PC-9 (cell line): ENCODE results near the gene CHI3L1. TPM values are rescaled to one million over a fixed set of nuclear protein-coding genes. Genes with fewer than 3 reads are reported as not detected.

Experiments used
- BruUV-seq: library from RNA; stranded (reverse); fragments of 400-500 nt; replicated peaks from 2 replicates; lab custom pipeline; 2021; lab: Mats Ljungman, UMichigan
- CTCF ChIA-PET: fragments of 300-600 bp; sonication (Branson Sonifier 250); formaldehyde crosslinking; loops from one replicate; lab custom pipeline; 2022; ENCODE audit warnings: antibody characterized with exemption; lab: Charles Lee
- POLR2A ChIA-PET: fragments of 300-600 bp; sonication (Branson Sonifier 250); formaldehyde crosslinking; loops from one replicate; lab custom pipeline; 2022; ENCODE audit warnings: antibody characterized with exemption; ENCODE audit not compliant: unreplicated experiment; lab: Charles Lee
- DNase-seq, 2 experiments: peaks; one replicate each; pipeline versions ENCODE4 v3.0.0 to v3.0.0-alpha.2; 2015 to 2022; ENCODE audit warnings: mixed read lengths in 1 of 2
- H2AFZ ChIP-seq: fragments of 200-600 bp; sonication (generic); 2 replicates; pipeline ENCODE4 v1.8.1; 2017; ENCODE audit warnings: antibody characterized with exemption
- H3F3A ChIP-seq: fragments of 200-600 bp; sonication (generic); 2 replicates; pipeline ENCODE4 v1.8.1; 2017; ENCODE audit warnings: antibody characterized with exemption, mild to moderate bottlenecking, low read depth; ENCODE audit not compliant: insufficient read depth
- H3K27ac ChIP-seq: fragments of 200-600 bp; sonication (generic); 2 replicates; pipeline ENCODE4 v1.6.1; 2016; ENCODE audit warnings: mixed run types
- H3K27me3 ChIP-seq: fragments of 200-600 bp; sonication (generic); 2 replicates; pipeline ENCODE4 v1.6.1; 2016; ENCODE audit warnings: low read depth, mixed run types; ENCODE audit not compliant: insufficient read depth
- H3K36me3 ChIP-seq: fragments of 200-600 bp; sonication (generic); 2 replicates; pipeline ENCODE4 v1.6.1; 2016; ENCODE audit warnings: low read depth, mixed run types
- H3K4me1 ChIP-seq: fragments of 200-600 bp; sonication (generic); replicated peaks from 2 replicates; pipeline ENCODE4 v1.6.1; 2016; ENCODE audit warnings: mixed run types; ENCODE audit not compliant: insufficient read depth
- H3K4me2 ChIP-seq: fragments of 200-600 bp; sonication (generic); 2 replicates; pipeline ENCODE4 v1.6.1; 2017; ENCODE audit warnings: mixed run types
- H3K4me3 ChIP-seq: fragments of 200-600 bp; sonication (generic); 2 replicates; pipeline ENCODE4 v1.6.1; 2016; ENCODE audit warnings: mixed run types
- H3K79me2 ChIP-seq: fragments of 200-600 bp; sonication (generic); 2 replicates; pipeline ENCODE4 v1.6.1; 2017; ENCODE audit warnings: low read depth, mixed run types
- H3K9me2 ChIP-seq: fragments of 200-600 bp; sonication (generic); 2 replicates; pipeline ENCODE4 v1.8.1; 2017; ENCODE audit warnings: mild to moderate bottlenecking; ENCODE audit not compliant: insufficient read depth
- H3K9me3 ChIP-seq: fragments of 200-600 bp; sonication (generic); 2 replicates; pipeline ENCODE4 v1.8.1; 2016; ENCODE audit warnings: low read depth; ENCODE audit not compliant: insufficient read depth
- H4K20me1 ChIP-seq: fragments of 200-600 bp; sonication (generic); 2 replicates; pipeline ENCODE4 v1.8.1; 2017; ENCODE audit not compliant: insufficient read depth
- EZH2 ChIP-seq: fragments of 200-600 bp; sonication (generic); IDR thresholded peaks from 2 replicates; pipeline ENCODE4 v1.8.0; 2017; ENCODE audit warnings: antibody characterized with exemption, low read depth
- intact Hi-C: fragments of 100-400 bp; cut with micrococcal nuclease; formaldehyde crosslinking; loops from one replicate; pipeline ENCODE4 v1.10.0; 2022; ENCODE audit not compliant: unreplicated experiment
- total RNA-seq: library from RNA; stranded (reverse); gene quantifications from 2 replicates; pipeline ENCODE4 v1.2.3, GENCODE V29; 2021
- TF ChIP-seq, protein P1 (sequence below): fragments of 200-600 bp; sonication (generic); conservative IDR thresholded peaks from 2 replicates; pipeline ENCODE4 v1.6.1; 2017; ENCODE audit warnings: mixed run types, antibody characterized with exemption, mild to moderate bottlenecking, moderate library complexity

Gene CHI3L1
- total RNA-seq, 1 experiment from 2014 or later = not detected

DNA sequence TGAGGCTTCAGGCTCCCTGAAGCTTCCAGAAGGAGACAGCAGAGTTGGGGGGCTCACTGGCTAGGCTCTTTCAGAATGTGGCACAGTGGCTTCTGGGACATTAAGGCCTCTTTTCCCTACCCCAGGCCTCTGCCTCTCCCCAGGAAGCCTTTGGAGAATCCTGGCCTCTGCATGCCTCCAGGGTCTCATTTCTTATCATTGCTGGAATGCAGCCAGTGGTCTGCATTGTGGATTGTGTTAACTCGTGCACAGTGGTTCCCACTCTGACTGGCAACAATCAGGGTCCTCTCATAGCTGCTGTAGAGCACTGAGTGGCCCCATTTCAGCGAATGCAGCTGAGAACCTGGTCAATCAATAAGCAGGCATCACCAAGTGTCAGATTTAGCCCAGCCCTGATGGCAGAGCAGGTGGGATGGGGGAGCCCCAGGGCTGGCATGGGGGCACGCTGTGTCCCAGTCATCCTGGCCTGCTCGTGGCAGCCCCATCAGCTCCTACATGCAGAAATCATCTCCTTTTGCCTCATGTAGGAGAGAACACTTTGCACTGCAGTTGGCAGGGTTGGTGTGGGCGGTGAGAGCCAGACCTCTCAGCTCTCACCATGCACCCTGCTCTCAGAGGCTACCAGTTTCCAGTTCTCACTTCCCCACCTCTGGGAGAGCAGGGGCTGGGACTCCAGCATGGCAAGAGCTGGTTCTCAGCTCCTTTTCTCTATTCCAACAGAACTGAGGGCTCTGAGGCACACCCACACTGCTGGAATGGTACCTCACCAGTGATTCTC is 45.6 kb downstream of the CHI3L1 start:
- ChIA-PET POLR2A (no interaction called here), CTCF (no interaction called here)
- Histone ChIP-seq H3F3A (peaks cover 13% of the 10 kb centered on the region; the same call in 1 of the 2 replicates), H3K36me3 (peaks cover 10% of the 10 kb centered on the region; the same call in 1 of the 2 replicates), H3K4me2 (no peak overlapping the region), H3K9me2 (no peaks in the 10 kb centered on the region), H4K20me1 (no peaks in the 10 kb centered on the region), H3K9me3 (no peaks in the 10 kb centered on the region), H3K4me3 (no peak overlapping the region), H3K27me3 (no peaks in the 10 kb centered on the region), H3K79me2 (peaks cover 20% of the 10 kb centered on the region), H3K27ac (no peak overlapping the region), H2AFZ (no peak overlapping the region), H3K4me1 (peaks cover 24% of the 10 kb centered on the region)
- BruUV-seq = no TSS peak
- TF ChIP-seq, protein P1, sequence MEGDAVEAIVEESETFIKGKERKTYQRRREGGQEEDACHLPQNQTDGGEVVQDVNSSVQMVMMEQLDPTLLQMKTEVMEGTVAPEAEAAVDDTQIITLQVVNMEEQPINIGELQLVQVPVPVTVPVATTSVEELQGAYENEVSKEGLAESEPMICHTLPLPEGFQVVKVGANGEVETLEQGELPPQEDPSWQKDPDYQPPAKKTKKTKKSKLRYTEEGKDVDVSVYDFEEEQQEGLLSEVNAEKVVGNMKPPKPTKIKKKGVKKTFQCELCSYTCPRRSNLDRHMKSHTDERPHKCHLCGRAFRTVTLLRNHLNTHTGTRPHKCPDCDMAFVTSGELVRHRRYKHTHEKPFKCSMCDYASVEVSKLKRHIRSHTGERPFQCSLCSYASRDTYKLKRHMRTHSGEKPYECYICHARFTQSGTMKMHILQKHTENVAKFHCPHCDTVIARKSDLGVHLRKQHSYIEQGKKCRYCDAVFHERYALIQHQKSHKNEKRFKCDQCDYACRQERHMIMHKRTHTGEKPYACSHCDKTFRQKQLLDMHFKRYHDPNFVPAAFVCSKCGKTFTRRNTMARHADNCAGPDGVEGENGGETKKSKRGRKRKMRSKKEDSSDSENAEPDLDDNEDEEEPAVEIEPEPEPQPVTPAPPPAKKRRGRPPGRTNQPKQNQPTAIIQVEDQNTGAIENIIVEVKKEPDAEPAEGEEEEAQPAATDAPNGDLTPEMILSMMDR = no peak
- TF ChIP-seq EZH2 = no peak
- intact Hi-C loops = no loop called here
- no peak for DNase-seq

DNA sequence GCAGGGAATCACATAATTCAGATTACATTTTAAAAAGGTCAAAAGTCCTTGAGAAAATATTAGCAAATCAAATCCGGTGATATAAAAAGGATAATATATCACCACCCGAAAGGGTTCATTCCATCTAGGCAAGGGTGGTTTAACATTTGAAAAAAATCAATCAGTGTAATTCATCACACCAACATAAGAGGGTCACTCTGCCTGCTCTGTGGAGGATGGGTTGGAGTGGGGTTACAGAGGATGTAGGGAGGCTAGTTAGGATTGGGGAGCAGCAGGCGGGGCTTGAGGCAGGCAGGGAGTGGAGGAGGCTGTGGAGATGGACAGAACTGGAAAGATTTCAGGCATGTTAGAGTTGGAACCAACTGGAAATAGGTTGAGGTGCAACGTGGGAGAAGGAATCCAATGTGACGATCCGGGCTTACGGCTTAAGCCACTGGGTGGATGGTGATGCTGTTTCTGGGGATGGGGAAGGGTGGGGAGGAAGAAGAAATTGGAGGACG is 46.5 kb downstream of the CHI3L1 start:
- Histone ChIP-seq H3K79me2 (peaks cover 20% of the 10 kb centered on the region), H3K27ac (no peak overlapping the region), H3K4me2 (no peak overlapping the region), H4K20me1 (no peaks in the 10 kb centered on the region), H3K4me3 (no peak overlapping the region), H3K9me2 (no peaks in the 10 kb centered on the region), H3F3A (peaks cover 22% of the 10 kb centered on the region), H3K36me3 (peaks cover 10% of the 10 kb centered on the region; the same call in 1 of the 2 replicates), H2AFZ (no peak overlapping the region), H3K9me3 (no peaks in the 10 kb centered on the region), H3K27me3 (no peaks in the 10 kb centered on the region), H3K4me1 (peaks cover 33% of the 10 kb centered on the region)
- TF ChIP-seq, protein P1 = no peak
- TF ChIP-seq EZH2 = no peak
- POLR2A ChIA-PET = no interaction called here
- intact Hi-C loops = no loop called here
- BruUV-seq = no TSS peak
- CTCF ChIA-PET = no interaction called here
- no peak for DNase-seq

DNA sequence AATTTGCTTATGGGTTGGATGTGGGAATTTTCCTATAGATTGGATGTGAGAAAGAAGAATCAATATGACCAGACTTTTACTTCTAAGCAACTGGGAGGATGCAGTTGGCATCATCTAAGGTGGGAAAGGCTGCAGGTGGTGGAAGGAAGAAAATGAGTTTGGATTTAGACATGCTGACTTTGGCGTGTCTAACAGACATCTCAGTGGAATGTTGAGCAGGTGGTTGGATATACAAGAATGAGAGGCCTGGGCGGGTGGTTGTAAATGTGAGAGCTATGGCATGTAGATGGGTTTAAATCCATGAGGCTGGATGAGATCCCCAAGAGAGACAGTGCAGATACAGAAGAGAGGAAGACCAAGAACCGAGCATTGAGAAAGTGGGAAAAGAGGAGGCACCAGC is 48.4 kb downstream of the CHI3L1 start:
- Histone ChIP-seq H3K79me2 (peaks cover 24% of the 10 kb centered on the region), H3K4me3 (no peak overlapping the region), H3K27me3 (no peaks in the 10 kb centered on the region), H3K36me3 (peaks cover 10% of the 10 kb centered on the region; the same call in 1 of the 2 replicates), H3K9me2 (no peaks in the 10 kb centered on the region), H3K4me1 (peaks cover 42% of the 10 kb centered on the region), H3K27ac (no peak overlapping the region), H3F3A (peaks cover 42% of the 10 kb centered on the region), H2AFZ (no peak overlapping the region), H3K9me3 (no peaks in the 10 kb centered on the region), H3K4me2 (no peak overlapping the region), H4K20me1 (no peaks in the 10 kb centered on the region)
- no peak for TF ChIP-seq EZH2
- TF ChIP-seq, protein P1 = no peak
- intact Hi-C loops = no loop called here
- no peak for DNase-seq
- no TSS peak for BruUV-seq
- ChIA-PET CTCF (no interaction called here), POLR2A (no interaction called here)
